ENCODE results near the gene CHAF1B. TPM values are rescaled to one million over a fixed set of nuclear protein-coding genes. Genes with fewer than 3 reads are reported as not detected.

Gene CHAF1B
- total and polyA plus RNA-seq, 10 of the 15 experiments (the other 5 are each of a cell fraction or from before 2014, with no cell fraction given) = 5.9 to 31.5 (median 17.3) TPM

DNA sequence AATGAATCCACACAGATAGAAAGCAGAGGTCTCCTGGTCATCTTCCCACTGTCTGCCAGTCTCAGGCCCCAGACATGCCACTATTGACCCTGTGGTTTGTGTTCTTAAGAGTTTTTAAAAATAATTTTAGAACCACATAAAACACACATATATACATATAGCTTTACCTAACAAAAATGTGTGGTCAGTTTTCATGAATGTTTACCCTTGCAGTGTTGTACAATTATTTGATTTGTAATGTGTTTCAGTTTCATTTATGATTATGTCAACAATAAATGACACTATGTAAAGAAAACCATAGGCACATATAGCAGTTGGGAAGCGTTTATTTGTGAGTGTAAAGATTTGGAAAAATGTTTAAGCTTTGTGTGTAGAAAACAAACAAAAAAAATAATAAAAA is 17.1 kb downstream of the CHAF1B start (continued):
- no peak for TF ChIP-seq KLF5 (IDR thresholded peaks at IDR 0.05; ENCODE audit: partially characterized antibody)
- TF ChIP-seq, protein P1, sequence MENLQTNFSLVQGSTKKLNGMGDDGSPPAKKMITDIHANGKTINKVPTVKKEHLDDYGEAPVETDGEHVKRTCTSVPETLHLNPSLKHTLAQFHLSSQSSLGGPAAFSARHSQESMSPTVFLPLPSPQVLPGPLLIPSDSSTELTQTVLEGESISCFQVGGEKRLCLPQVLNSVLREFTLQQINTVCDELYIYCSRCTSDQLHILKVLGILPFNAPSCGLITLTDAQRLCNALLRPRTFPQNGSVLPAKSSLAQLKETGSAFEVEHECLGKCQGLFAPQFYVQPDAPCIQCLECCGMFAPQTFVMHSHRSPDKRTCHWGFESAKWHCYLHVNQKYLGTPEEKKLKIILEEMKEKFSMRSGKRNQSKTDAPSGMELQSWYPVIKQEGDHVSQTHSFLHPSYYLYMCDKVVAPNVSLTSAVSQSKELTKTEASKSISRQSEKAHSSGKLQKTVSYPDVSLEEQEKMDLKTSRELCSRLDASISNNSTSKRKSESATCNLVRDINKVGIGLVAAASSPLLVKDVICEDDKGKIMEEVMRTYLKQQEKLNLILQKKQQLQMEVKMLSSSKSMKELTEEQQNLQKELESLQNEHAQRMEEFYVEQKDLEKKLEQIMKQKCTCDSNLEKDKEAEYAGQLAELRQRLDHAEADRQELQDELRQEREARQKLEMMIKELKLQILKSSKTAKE (IDR thresholded peaks at IDR 0.05; ENCODE audit: low read depth, poor library complexity, severe bottlenecking) = no peak

DNA sequence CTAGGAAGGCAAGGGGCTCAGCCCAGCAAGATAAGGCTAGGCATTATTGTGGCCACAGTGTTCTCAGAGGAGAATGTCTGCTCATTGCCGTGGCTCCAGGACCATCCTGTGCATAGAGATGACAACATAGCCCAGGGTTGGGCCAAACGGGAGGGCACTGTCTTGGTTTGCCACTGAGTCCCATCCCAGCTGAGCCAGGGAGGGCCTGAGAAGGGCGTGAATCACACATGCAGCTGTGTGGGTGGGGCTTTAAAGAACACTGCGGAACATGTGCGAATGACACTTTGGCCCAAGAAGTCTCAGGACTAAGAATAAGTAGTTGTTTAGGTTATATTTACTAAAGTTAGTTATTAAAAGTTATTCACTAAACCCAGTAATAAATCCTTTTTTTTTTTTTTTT is 18.5 kb downstream of the CHAF1B start:
- Histone ChIP-seq H4K20me1 (ENCODE audit: control insufficient read depth, insufficient read depth) (no peaks in the 10 kb centered on the region), H3K4me1 (ENCODE audit: control insufficient read depth, insufficient read depth, low read length) (no peaks in the 10 kb centered on the region), H2AFZ (ENCODE audit: control insufficient read depth, low read depth, low read length) (no peak overlapping the region), H3K27me3 (replicated peaks in 1 of 2; ENCODE audit: control insufficient read depth in 2 of 2, insufficient read depth in 2 of 2, low read length in 1 of 2) (no peaks in the 10 kb centered on the region), H3K4me3 (no peak overlapping the region), H3K79me2 (ENCODE audit: control insufficient read depth, insufficient read depth, low read length) (no peaks in the 10 kb centered on the region), H3K27ac (ENCODE audit: control insufficient read depth, insufficient read depth) (no peak overlapping the region), H3K4me2 (ENCODE audit: control insufficient read depth, insufficient read depth) (no peak overlapping the region), H3K9me3 (replicated peaks; ENCODE audit: control insufficient read depth, insufficient read depth, low read length) (no peaks in the 10 kb centered on the region), H3K9ac (ENCODE audit: control insufficient read depth, insufficient read depth, low read length) (no peak overlapping the region), H3K36me3 (ENCODE audit: control insufficient read depth in 2 of 2, insufficient read depth in 2 of 2, low read length in 1 of 2) (peaks cover 5 to 9% of the 10 kb centered on the region in 2 experiments; a peak in 3 of 4 replicates)
- ATAC-seq (no peak), DNase-seq (ENCODE audit: low read depth, low spot score) (no peak), FAIRE-seq (no peak)
- intact Hi-C loops (cut with micrococcal nuclease; ENCODE audit: unreplicated experiment) (no loop called here), in situ Hi-C loops (cut with MboI) (no loop called here)
- CTCF ChIA-PET = interaction anchor here (0.6 kb wide), 1 partner anchor 54 kb away, joined by 3 read pairs; no protein-coding TSS in a partner anchor
- POLR2A ChIA-PET = interaction anchor here (0.7 kb wide), 1 partner anchor 19 kb away, joined by 4 read pairs; no protein-coding TSS in a partner anchor
- RAD21 ChIA-PET (ENCODE audit: unreplicated experiment) = no interaction called here
- no TSS peak for BruUV-seq (replicated peaks)
- SMC1A ChIA-PET (ENCODE audit: uncharacterized antibody, unreplicated experiment) = no interaction called here
- 95% methylated on average over 5 of the region's 5 CpGs for WGBS (ENCODE audit: insufficient coverage, insufficient replicate concordance, low lambda C conversion rate, missing lambda C conversion rate)
- TF ChIP-seq NFYB (IDR thresholded peaks at IDR 0.05; ENCODE audit: insufficient read depth, low read depth, low read length) (no peak), CEBPB (IDR thresholded peaks at IDR 0.05; ENCODE audit: borderline replicate concordance in 1 of 2, low read depth in 2 of 2, low read length in 2 of 2) (no peak), CHD2 (IDR thresholded peaks at IDR 0.05; ENCODE audit: borderline replicate concordance, low read depth, low read length) (no peak), CREB1 (IDR thresholded peaks at IDR 0.05; ENCODE audit: low read depth) (no peak), BACH1 (IDR thresholded peaks at IDR 0.05; ENCODE audit: borderline replicate concordance) (no peak), KDM1A (IDR thresholded peaks at IDR 0.05; ENCODE audit: borderline replicate concordance) (no peak), BCL11A (IDR thresholded peaks at IDR 0.05; ENCODE audit: low read depth, low read length) (no peak), MTA2 (IDR thresholded peaks at IDR 0.05; ENCODE audit: low read depth) (no peak), BMI1 (IDR thresholded peaks at IDR 0.05; ENCODE audit: borderline replicate concordance) (no peak), MYB (IDR thresholded peaks at IDR 0.05; ENCODE audit: borderline replicate concordance, low read depth, low read length) (no peak), TARDBP (IDR thresholded peaks at IDR 0.05; ENCODE audit: borderline replicate concordance) (no peak)
- TF ChIP-seq, protein P2, sequence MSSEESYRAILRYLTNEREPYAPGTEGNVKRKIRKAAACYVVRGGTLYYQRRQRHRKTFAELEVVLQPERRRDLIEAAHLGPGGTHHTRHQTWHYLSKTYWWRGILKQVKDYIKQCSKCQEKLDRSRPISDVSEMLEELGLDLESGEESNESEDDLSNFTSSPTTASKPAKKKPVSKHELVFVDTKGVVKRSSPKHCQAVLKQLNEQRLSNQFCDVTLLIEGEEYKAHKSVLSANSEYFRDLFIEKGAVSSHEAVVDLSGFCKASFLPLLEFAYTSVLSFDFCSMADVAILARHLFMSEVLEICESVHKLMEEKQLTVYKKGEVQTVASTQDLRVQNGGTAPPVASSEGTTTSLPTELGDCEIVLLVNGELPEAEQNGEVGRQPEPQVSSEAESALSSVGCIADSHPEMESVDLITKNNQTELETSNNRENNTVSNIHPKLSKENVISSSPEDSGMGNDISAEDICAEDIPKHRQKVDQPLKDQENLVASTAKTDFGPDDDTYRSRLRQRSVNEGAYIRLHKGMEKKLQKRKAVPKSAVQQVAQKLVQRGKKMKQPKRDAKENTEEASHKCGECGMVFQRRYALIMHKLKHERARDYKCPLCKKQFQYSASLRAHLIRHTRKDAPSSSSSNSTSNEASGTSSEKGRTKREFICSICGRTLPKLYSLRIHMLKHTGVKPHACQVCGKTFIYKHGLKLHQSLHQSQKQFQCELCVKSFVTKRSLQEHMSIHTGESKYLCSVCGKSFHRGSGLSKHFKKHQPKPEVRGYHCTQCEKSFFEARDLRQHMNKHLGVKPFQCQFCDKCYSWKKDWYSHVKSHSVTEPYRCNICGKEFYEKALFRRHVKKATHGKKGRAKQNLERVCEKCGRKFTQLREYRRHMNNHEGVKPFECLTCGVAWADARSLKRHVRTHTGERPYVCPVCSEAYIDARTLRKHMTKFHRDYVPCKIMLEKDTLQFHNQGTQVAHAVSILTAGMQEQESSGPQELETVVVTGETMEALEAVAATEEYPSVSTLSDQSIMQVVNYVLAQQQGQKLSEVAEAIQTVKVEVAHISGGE (CRISPR knock-in tag; IDR thresholded peaks at IDR 0.05) = no peak
- TF ChIP-seq, protein P3, sequence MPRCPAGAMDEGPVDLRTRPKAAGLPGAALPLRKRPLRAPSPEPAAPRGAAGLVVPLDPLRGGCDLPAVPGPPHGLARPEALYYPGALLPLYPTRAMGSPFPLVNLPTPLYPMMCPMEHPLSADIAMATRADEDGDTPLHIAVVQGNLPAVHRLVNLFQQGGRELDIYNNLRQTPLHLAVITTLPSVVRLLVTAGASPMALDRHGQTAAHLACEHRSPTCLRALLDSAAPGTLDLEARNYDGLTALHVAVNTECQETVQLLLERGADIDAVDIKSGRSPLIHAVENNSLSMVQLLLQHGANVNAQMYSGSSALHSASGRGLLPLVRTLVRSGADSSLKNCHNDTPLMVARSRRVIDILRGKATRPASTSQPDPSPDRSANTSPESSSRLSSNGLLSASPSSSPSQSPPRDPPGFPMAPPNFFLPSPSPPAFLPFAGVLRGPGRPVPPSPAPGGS (IDR thresholded peaks at IDR 0.05; ENCODE audit: borderline replicate concordance, insufficient read depth, low read depth, low read length, poor library complexity, severe bottlenecking) = no peak

Measured in GM12878 (cell line).